ENCODE data around the gene TIMM13. TPM values are rescaled to one million over a fixed set of nuclear protein-coding genes. Genes with fewer than 3 reads are reported as not detected.

Gene TIMM13
- total RNA-seq, 1 donor from 2014 or later: 84.1 TPM

DNA sequence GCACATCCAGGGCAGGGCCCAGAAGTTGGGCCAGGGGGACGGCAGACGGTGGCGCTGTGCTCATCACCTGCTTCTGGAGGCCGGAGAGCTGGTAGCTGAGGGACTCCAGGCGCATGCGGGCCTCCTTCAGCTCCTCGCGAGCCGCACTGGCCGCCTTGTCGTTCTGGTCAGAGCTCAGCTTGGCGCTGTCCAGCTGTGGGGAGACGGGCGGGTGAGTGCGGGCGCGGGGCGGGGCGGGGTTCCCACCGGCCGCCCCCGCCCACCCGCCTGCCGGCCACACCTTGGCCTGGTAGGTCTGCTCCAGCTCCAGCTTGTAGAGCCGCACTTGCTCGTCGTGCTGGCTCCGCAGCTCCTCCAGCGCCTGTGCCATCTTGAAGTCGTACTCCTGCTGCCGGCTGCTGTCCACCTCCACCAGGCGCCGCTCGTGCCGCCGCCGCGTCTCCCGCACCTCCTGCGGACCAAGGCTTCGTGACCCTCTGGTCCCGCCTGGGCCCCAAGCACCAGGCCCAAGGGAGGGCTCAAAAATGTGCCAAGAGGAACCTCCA is 7.4 kb upstream of the TIMM13 start:
- no peak for DNase-seq
- ATAC-seq: no peak
- intact Hi-C loops (cut with micrococcal nuclease): no loop called here

DNA sequence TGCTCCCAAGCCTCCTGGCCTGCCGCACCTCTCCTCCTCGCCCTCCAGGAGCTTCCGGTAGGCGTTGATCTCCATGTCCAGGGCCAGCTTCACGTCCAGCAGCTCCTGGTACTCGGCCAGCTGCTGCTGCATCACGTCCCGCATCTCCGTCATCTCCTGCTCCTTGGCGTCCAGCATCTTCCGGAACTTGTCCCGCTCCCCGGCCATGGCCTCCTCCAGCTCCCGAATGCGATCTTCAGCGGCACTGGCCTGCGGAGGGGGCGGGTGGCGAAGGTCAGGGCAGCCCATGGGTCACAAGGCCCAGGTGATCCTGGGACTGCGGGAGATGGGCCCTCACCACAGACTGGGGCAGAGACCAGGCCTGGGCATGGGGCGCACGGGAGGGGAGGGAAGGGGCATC is 6.9 kb upstream of the TIMM13 start:
- ATAC-seq (no peak), DNase-seq (no peak)
- intact Hi-C loops (cut with micrococcal nuclease): no loop called here

DNA sequence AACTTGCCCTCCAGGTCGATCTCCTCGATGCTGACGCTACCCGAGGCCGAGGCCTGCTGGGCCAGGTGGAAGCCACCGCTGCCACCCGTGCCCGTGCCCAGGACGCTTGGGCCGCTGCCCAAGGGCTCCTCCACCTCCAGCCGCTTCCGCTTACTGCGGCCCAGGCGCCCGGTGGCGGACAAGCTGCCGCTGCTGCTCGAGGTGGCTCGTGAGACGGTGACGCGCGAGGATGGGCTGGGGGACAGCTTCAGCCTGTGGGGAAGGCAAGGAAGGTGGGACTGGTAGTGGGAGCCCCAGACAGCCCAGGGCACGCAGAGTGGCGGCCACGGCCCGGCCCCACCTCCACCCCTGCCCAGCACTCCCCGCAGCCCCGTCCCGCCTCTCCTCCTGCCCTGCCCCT is 6.5 kb upstream of the TIMM13 start:
- intact Hi-C loops (cut with micrococcal nuclease): no loop called here
- ATAC-seq (no peak), DNase-seq (no peak)

DNA sequence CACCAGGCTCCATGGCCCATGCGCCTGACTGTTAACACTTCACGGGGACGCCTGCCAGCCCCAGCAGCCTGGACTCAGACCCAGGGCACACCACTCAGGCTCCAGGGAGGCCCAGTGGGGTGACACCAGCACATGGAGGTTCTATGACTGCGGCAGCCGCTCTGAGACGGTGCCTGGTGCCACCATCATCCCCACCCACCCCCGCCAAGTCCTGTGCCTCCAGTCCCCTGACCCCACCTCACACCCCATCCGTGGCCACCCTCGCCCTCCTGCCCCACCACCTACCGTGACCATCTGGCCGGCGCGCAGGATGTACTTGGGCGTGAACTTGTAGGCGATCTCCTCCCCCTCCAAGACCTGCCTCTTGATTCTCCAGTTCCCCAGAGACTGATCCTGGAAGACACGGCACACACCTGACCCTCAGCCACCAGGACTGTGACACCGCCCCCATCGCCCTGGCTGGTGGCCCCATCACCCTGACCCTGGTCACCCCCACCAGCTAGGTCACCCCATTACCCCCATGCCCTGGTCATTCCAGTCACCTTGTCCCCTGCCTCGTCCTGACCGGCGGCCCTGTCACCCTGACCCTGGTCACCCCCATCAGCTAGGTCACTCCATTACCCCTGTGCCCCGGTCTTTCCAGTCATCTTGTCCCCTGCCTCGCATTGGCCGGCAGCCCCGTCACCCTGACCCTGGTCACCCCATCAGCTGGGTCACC is 4.9 kb upstream of the TIMM13 start:
- ATAC-seq: no peak
- intact Hi-C loops (cut with micrococcal nuclease): no loop called here
- no peak for DNase-seq

DNA sequence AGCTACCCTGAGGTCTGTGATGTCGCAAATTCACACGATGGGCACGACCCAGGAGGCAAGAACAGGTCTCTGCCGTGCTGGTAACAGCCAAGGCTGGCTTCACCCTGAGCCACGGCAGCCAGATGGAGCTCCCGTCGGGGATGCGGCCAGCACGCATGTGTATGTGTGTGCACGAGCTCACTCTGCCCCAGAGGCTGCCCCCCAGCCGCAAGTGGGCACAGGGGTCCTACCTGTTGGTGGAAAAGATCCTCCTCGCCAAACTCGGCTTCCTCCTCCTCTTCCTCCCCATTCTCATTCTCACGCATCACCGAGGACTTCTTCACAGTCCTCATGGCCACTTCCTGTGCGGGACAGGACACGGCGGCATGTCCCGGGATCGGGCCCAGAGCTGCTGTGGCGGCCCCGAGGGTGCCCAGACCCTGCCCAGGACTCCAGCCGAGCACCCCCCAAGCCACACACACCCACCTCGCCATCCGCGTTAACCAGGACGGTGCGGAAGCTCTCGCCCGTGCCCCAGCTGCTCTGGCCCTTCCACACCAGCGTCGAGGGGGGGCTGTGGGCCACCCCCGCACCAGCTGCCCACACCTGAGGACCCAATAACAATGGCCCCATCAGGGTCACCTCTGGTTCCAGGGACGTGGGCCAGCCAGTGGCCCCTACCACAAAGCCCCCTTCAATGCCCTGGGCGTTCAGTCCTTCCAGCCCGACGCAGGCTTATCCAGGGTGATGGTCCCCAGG is 4.1 kb upstream of the TIMM13 start:
- intact Hi-C loops (cut with micrococcal nuclease): no loop called here
- ATAC-seq: no peak
- DNase-seq: no peak

DNA sequence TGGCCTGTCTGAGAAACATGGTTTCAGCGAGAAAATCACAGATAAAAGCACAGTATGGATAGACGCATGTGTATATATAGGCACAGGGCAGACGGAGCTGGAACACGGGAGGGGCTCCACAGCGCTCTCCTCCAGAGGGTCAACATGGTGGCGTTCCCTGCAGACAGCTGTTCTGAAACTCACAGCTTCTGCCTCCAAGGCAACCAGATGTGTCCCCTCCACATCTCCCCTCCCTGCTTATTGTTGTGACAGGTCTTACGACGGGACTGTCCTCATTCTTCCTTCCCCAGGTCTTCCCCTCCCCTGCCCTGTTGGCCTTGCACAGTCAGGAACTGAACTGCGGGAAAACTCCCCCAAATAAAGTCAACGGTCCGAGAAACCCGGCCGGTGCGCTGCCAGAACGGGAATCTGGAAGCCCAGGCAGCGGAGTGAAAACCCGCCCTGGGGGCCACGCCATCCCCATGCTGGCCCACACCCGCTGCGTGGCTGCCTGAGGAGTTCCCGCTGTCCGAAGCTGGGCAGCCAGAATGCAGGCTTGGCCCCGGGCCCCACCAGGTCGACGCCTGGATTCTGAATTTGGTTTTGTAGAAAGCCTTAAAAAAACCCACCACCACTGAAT is 2.6 kb upstream of the TIMM13 start:
- DNase-seq (no peak), ATAC-seq (no peak)
- intact Hi-C loops (cut with micrococcal nuclease): no loop called here

- DNase-seq: no peak
- intact Hi-C loops (cut with micrococcal nuclease): no loop called here
- ATAC-seq: no peak
These were observed 1.6 kb upstream of the TIMM13 start for GRCh38 chr19:2428756-2429711.

GRCh38 chr19:2428321-2428690 is 920 bp upstream of the TIMM13 start:
- DNase-seq: peak; percentile 58
- peak; percentile 6 for ATAC-seq
- intact Hi-C loops (cut with micrococcal nuclease): no loop called here

DNA sequence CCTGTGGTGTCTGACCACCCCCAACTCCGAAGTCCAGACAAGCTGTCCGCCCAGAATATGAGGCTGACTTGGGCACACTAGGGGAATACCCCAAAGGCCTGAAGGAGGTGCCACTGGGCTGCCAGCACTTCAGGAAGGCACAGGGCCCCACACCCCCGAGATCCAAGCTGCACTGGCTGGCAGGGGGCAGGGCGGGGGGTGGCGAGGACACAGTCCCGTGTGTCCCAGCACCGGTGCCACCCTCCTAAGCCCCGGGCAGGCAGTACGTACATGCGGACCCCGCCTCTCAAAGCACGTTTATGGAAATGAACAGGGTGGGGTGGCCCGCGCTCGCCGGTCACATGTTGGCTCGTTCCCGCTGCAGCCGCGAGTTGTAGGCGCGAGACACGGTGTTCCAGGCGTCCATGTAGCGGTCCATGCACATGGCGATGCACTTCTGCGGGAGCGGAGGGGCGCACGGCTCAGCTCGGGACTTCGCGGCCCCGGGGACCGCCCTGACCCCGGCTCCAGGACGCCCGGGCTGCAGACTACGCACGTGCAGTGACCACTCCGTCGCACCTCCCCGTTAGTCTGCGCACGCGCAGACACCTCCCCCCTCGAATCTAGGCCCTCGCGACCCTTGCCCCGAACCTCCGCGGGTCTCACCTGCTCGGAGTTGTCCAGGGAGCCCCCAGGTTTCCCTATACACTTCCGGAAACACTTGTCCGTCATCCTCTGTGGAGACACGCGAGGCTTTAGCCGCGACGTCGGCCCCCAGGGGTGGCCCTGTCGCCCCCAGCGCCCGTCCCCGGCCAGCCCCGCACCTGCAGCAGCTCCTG is 566 bp downstream of the TIMM13 start:
- DNase-seq: peak; percentile 63
- ATAC-seq: peak; percentile 15
- intact Hi-C loops (cut with micrococcal nuclease): no loop called here

DNA sequence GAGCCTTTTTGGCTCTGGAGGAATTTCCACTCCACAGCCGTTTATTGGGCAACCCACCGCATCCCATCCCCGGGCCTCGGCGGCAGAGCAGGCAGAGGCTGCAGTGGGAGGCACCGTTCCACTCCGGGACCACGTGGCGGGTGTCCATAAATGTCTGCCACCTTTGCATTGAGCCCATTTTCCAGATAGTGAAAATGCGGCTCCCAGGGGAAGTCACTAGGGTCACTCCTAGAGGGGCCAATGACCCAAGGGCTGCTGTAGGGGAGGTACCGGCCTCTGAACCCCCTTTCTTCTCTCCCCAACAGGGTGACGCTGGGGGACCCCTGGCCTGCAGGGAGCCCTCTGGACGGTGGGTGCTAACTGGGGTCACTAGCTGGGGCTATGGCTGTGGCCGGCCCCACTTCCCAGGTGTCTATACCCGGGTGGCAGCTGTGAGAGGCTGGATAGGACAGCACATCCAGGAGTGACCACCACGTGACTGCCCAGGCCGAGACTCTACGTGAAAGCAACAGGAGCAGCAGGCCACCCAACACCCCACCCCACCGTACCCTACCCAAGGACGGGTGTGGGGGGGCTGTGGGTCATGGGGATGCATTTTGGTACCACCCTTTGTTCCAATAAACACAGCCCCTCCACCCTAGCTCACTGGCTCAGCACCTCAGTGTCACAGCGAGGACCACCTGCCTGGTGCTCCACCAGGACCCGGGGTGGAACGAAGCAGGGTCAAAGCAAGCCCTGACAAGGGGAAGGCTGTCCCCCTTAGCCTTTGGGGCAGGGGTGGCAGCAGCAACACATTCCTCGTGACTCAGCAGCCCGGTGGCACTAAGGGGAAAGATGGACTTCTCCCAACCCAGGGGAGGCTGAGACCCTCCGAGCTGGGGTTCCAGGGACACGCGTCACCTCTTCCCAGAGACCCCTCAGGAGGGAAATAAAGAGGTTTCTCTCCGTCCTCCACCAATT is 1.5 kb downstream of the TIMM13 start:
- no peak for ATAC-seq
- intact Hi-C loops (cut with micrococcal nuclease): no loop called here
- no peak for DNase-seq

- DNase-seq: peak; percentile 70
- intact Hi-C loops (cut with micrococcal nuclease): no loop called here
- ATAC-seq: no peak
These were observed 2.4 kb downstream of the TIMM13 start for GRCh38 chr19:2424686-2425621.

GRCh38 chr19:2423915-2424685 is 3.3 kb downstream of the TIMM13 start:
- intact Hi-C loops (cut with micrococcal nuclease): no loop called here
- DNase-seq (no peak), ATAC-seq (no peak)

- DNase-seq (peak; percentile 63), ATAC-seq (peak; percentile 11)
- intact Hi-C loops (cut with micrococcal nuclease): no loop called here
These were observed 4.1 kb downstream of the TIMM13 start for GRCh38 chr19:2423071-2423914.

DNA sequence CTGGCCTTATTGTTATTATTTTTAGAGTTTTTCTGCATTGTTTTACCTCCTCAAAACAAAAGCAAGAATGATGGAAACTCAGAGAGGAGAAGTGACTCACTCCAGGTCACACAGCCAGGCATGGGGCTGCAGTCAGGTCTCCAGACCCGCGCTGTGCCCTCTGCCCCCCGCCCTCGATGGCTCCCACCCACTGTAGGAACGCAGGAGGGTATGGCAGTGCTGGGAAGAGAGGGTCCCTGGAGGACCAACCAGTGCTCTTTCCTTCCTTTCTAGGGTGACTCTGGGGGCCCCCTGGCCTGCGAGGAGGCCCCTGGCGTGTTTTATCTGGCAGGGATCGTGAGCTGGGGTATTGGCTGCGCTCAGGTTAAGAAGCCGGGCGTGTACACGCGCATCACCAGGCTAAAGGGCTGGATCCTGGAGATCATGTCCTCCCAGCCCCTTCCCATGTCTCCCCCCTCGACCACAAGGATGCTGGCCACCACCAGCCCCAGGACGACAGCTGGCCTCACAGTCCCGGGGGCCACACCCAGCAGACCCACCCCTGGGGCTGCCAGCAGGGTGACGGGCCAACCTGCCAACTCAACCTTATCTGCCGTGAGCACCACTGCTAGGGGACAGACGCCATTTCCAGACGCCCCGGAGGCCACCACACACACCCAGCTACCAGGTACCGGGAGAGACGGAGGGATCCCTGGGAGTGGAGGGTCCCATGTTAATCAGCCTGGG is 5.6 kb downstream of the TIMM13 start:
- DNase-seq (no peak), ATAC-seq (no peak)
- intact Hi-C loops (cut with micrococcal nuclease): no loop called here

Measured in left ventricle myocardium superior (tissue), 1 donor.